GM12801 (cell line): ENCODE results near the gene DRD4.

Experiments used
- TF ChIP-seq, protein P1 (sequence below): IDR thresholded peaks from one replicate; pipeline ENCODE4 v1.5.1; 2011; ENCODE audit warnings: control low read depth; ENCODE audit not compliant: insufficient read length; ENCODE audit errors: extremely low read depth

DRD4 gene

DNA sequence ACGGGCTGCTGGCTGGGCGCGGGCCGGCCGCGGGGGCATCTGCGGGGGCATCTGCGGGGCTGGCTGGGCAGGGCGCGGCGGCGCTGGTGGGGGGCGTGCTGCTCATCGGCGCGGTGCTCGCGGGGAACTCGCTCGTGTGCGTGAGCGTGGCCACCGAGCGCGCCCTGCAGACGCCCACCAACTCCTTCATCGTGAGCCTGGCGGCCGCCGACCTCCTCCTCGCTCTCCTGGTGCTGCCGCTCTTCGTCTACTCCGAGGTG, 194 bp downstream of the DRD4 start:
- TF ChIP-seq, protein P1, sequence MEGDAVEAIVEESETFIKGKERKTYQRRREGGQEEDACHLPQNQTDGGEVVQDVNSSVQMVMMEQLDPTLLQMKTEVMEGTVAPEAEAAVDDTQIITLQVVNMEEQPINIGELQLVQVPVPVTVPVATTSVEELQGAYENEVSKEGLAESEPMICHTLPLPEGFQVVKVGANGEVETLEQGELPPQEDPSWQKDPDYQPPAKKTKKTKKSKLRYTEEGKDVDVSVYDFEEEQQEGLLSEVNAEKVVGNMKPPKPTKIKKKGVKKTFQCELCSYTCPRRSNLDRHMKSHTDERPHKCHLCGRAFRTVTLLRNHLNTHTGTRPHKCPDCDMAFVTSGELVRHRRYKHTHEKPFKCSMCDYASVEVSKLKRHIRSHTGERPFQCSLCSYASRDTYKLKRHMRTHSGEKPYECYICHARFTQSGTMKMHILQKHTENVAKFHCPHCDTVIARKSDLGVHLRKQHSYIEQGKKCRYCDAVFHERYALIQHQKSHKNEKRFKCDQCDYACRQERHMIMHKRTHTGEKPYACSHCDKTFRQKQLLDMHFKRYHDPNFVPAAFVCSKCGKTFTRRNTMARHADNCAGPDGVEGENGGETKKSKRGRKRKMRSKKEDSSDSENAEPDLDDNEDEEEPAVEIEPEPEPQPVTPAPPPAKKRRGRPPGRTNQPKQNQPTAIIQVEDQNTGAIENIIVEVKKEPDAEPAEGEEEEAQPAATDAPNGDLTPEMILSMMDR, result no peak

DNA sequence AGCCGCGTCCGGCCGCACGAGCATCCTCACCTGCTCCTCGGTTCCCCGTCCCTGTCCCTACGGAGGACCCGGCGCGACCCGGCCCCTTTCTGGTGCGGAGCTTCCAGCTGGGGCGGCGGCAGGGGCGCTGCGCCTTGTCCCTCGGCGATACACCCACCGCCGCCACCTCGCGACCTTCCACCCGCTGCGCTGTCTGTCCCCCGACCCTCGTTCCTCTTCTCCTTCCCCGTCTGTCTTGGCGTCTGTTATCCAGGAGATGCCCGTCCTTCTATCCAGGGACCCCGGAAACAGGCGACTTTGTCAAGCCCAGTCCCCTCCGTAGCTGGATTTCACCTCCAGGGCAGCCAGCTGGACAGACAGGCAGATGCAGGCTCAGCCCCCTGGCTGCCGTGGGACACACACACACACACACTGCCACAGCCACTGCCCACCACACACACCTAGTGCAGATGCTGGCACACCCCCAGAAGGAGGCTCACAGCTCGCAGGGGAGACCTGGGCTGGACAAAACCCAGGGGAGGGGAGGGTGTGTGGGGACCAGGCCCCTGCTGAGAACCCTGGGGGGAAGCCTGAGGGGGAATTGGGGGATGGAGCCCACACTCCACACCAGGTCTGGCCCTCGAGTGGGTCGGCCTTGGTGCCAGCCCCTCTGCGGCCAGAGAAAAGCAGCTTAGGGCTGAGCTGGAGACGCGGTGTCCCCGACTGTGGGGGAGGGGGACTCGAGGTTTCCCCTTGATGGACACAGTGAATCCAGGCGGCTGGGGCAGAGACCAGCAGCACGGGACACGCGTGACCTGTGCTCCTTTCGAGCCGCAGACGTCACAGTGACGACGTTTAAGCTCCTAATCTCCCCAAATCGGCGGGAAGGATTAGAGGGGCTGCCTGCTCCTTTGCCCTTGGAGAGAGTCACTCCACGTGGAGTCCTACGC, 788 bp downstream of the DRD4 start:
- TF ChIP-seq, protein P1, result no peak

DNA sequence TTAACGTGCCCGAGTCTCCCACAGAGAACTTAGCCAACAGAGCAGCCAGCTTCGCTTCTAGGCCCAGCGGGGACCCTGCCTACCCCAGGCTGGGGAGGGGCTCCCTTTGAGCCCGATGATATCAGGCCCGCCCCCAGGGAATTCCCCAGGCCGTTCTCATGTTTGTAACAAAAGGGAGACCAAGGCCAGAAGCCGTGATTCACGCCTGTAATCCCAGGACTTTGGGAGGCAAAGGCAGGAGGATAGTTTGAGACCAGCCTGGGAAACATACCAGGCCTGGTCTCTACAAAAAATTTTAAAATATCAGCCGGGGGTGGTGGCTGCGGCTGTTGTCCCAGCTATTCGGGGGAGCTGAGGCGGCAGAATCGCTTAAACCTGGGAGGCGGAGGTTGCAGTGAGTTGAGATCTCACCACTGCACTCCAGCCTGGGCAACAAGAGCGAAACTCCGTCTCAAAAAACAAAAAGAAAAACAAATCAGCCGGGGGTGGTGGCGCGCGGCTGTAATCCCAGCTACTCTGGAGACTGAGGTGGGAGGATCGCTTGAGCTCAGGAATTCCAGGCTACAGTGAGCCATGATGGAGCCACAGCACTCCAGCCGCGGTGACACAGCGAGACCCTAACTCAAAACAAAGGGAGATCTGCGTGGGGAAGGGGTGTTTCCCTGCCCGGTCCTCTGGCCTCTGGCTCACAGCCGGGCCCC, 1.7 kb downstream of the DRD4 start:
- TF ChIP-seq, protein P1, result no peak

DNA sequence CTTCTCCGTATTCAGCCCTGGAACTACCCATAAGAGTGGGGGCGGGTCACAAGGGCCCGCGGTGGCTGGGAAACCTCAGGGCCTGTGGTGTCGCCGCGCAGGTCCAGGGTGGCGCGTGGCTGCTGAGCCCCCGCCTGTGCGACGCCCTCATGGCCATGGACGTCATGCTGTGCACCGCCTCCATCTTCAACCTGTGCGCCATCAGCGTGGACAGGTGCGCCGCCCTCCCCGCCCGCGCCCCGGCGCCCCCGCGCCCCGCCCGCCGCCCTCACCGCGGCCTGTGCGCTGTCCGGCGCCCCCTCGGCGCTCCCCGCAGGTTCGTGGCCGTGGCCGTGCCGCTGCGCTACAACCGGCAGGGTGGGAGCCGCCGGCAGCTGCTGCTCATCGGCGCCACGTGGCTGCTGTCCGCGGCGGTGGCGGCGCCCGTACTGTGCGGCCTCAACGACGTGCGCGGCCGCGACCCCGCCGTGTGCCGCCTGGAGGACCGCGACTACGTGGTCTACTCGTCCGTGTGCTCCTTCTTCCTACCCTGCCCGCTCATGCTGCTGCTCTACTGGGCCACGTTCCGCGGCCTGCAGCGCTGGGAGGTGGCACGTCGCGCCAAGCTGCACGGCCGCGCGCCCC, 2.4 kb downstream of the DRD4 start:
- TF ChIP-seq, protein P1, result no peak

DNA sequence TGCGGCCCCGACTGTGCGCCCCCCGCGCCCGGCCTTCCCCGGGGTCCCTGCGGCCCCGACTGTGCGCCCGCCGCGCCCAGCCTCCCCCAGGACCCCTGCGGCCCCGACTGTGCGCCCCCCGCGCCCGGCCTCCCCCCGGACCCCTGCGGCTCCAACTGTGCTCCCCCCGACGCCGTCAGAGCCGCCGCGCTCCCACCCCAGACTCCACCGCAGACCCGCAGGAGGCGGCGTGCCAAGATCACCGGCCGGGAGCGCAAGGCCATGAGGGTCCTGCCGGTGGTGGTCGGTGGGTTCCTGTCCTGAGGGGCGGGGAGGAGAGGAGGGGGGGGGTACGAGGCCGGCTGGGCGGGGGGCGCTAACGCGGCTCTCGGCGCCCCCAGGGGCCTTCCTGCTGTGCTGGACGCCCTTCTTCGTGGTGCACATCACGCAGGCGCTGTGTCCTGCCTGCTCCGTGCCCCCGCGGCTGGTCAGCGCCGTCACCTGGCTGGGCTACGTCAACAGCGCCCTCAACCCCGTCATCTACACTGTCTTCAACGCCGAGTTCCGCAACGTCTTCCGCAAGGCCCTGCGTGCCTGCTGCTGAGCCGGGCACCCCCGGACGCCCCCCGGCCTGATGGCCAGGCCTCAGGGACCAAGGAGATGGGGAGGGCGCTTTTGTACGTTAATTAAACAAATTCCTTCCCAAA, 3.1 kb downstream of the DRD4 start:
- TF ChIP-seq, protein P1, result no peak

DNA sequence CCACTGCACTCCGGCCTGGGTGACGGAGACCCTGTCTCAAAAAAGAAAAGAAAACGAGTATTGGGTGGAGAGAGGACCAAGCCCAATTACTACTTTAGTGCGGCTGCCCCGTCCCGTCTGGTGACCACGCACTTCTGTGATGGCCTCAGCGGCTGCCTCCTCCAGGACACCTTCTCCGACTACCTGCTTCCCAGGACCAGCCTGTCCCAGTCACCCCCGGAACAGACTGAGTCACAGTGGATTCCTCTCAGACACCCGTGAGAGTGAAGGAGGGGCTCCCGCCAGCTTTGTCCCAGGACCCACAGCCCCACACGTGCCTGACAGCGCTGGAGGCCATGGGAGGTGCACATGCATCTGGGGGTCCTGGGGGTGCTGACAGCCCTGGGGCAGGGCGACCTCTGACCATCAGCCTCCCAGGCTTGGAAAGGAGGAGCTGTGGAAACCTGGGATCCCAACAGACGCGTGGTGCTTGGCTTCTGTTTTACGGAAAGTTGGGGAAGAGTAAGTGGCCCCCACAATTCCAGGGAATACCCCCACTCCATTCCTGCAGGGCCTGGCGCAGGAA, 4.8 kb downstream of the DRD4 start:
- TF ChIP-seq, protein P1, result no peak

DNA sequence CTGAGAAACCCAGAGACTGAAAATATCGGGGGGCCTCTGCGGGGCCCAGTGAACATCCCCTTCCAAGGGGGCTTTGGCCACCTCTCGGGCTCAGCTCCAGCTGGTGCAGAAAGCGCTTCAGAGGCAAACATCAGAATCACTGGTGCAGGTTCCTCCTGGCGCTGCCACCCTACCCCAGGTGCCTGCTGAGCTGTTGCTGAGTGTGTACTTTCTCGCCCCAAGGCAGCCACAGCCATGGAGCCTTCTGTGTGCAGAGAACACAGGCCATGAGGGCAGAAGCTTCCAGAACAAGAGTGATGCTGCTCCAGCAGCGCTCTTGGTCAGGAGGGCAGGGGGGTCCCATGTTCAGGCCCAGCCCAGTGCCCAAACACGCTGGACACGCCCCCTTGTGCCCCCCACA, 6.3 kb downstream of the DRD4 start:
- TF ChIP-seq, protein P1, result no peak
